ENCODE data around the gene TMC7.
"Not testable (repeated sequence)": the region's sequence is repeated elsewhere in the genome, so short reads cannot be mapped to it uniquely, and the experiment has no call there.

The TMC7 gene

GRCh38 chr16:18993531-18993930 is 9.8 kb downstream of the TMC7 start:
- not testable (repeated sequence) for H3K79me2 ChIP-seq (ENCODE audit: insufficient read depth, low read length); H3K9ac ChIP-seq (ENCODE audit: low read depth, low read length, poor library complexity, severe bottlenecking); H4K20me1 ChIP-seq (ENCODE audit: insufficient read depth, low read length, poor library complexity, severe bottlenecking); H3K27me3 ChIP-seq (ENCODE audit: insufficient read depth, low read length, poor library complexity, severe bottlenecking); H3K4me1 ChIP-seq (ENCODE audit: insufficient read depth, low read length, poor library complexity, severe bottlenecking); H3K4me2 ChIP-seq (ENCODE audit: low read depth, low read length, poor library complexity, severe bottlenecking); H3K9me3 ChIP-seq (ENCODE audit: insufficient read depth, low read depth, low read length); H2AFZ ChIP-seq (ENCODE audit: low read length); H3K4me3 ChIP-seq (ENCODE audit: low read length, poor library complexity, severe bottlenecking); H3F3A ChIP-seq (ENCODE audit: low read depth); H3K36me3 ChIP-seq (ENCODE audit: insufficient read depth, low read length); H3K9me2 ChIP-seq (replicated peaks; ENCODE audit: low read depth, low read length)

GRCh38 chr16:18994181-18994580 is 10.4 kb downstream of the TMC7 start:
- not testable (repeated sequence) for H3F3A ChIP-seq (ENCODE audit: low read depth); H3K4me1 ChIP-seq (ENCODE audit: insufficient read depth, low read length, poor library complexity, severe bottlenecking); H3K9me2 ChIP-seq (replicated peaks; ENCODE audit: low read depth, low read length); H3K79me2 ChIP-seq (ENCODE audit: insufficient read depth, low read length); H2AFZ ChIP-seq (ENCODE audit: low read length); H3K27me3 ChIP-seq (ENCODE audit: insufficient read depth, low read length, poor library complexity, severe bottlenecking); H3K4me2 ChIP-seq (ENCODE audit: low read depth, low read length, poor library complexity, severe bottlenecking); H3K36me3 ChIP-seq (ENCODE audit: insufficient read depth, low read length); H4K20me1 ChIP-seq (ENCODE audit: insufficient read depth, low read length, poor library complexity, severe bottlenecking); H3K9me3 ChIP-seq (ENCODE audit: insufficient read depth, low read depth, low read length); H3K9ac ChIP-seq (ENCODE audit: low read depth, low read length, poor library complexity, severe bottlenecking); H3K4me3 ChIP-seq (ENCODE audit: low read length, poor library complexity, severe bottlenecking)

- H3K9me3 ChIP-seq (ENCODE audit: insufficient read depth, low read depth, low read length); H3K79me2 ChIP-seq (ENCODE audit: insufficient read depth, low read length); H3K36me3 ChIP-seq (ENCODE audit: insufficient read depth, low read length); H2AFZ ChIP-seq (ENCODE audit: low read length); H3K9ac ChIP-seq (ENCODE audit: low read depth, low read length, poor library complexity, severe bottlenecking); H4K20me1 ChIP-seq (ENCODE audit: insufficient read depth, low read length, poor library complexity, severe bottlenecking); H3K4me3 ChIP-seq (ENCODE audit: low read length, poor library complexity, severe bottlenecking); H3K9me2 ChIP-seq (replicated peaks; ENCODE audit: low read depth, low read length); H3F3A ChIP-seq (ENCODE audit: low read depth); H3K4me1 ChIP-seq (ENCODE audit: insufficient read depth, low read length, poor library complexity, severe bottlenecking); H3K27me3 ChIP-seq (ENCODE audit: insufficient read depth, low read length, poor library complexity, severe bottlenecking); H3K4me2 ChIP-seq (ENCODE audit: low read depth, low read length, poor library complexity, severe bottlenecking): not testable (repeated sequence)
These were observed 11.7 kb downstream of the TMC7 start for GRCh38 chr16:18995406-18995805.

GRCh38 chr16:18996536-18996935 is 12.8 kb downstream of the TMC7 start:
- H3K4me3 ChIP-seq (ENCODE audit: low read length, poor library complexity, severe bottlenecking); H3K4me1 ChIP-seq (ENCODE audit: insufficient read depth, low read length, poor library complexity, severe bottlenecking): not testable (repeated sequence)

GRCh38 chr16:18997001-18997400 is 13.3 kb downstream of the TMC7 start:
- H3F3A ChIP-seq (ENCODE audit: low read depth); H3K79me2 ChIP-seq (ENCODE audit: insufficient read depth, low read length); H3K9me3 ChIP-seq (ENCODE audit: insufficient read depth, low read depth, low read length); H2AFZ ChIP-seq (ENCODE audit: low read length); H3K36me3 ChIP-seq (ENCODE audit: insufficient read depth, low read length); H3K27me3 ChIP-seq (ENCODE audit: insufficient read depth, low read length, poor library complexity, severe bottlenecking); H4K20me1 ChIP-seq (ENCODE audit: insufficient read depth, low read length, poor library complexity, severe bottlenecking); H3K9me2 ChIP-seq (replicated peaks; ENCODE audit: low read depth, low read length); H3K4me3 ChIP-seq (ENCODE audit: low read length, poor library complexity, severe bottlenecking); H3K9ac ChIP-seq (ENCODE audit: low read depth, low read length, poor library complexity, severe bottlenecking); H3K4me1 ChIP-seq (ENCODE audit: insufficient read depth, low read length, poor library complexity, severe bottlenecking); H3K4me2 ChIP-seq (ENCODE audit: low read depth, low read length, poor library complexity, severe bottlenecking): not testable (repeated sequence)

More at GRCh38 chr16:18996536-18996935, 12.8 kb downstream of the TMC7 start:
- H3K79me2 ChIP-seq (ENCODE audit: insufficient read depth, low read length); H3F3A ChIP-seq (ENCODE audit: low read depth); H4K20me1 ChIP-seq (ENCODE audit: insufficient read depth, low read length, poor library complexity, severe bottlenecking); H3K36me3 ChIP-seq (ENCODE audit: insufficient read depth, low read length); H3K9ac ChIP-seq (ENCODE audit: low read depth, low read length, poor library complexity, severe bottlenecking); H3K9me3 ChIP-seq (ENCODE audit: insufficient read depth, low read depth, low read length); H3K27me3 ChIP-seq (ENCODE audit: insufficient read depth, low read length, poor library complexity, severe bottlenecking); H3K4me2 ChIP-seq (ENCODE audit: low read depth, low read length, poor library complexity, severe bottlenecking); H3K9me2 ChIP-seq (replicated peaks; ENCODE audit: low read depth, low read length); H2AFZ ChIP-seq (ENCODE audit: low read length): not testable (repeated sequence)

GRCh38 chr16:18999045-18999393 is 15.3 kb downstream of the TMC7 start:
- H3K4me1 ChIP-seq (ENCODE audit: insufficient read depth, low read length, poor library complexity, severe bottlenecking) = no peaks in the 10 kb centered on the region
- no peaks in the 10 kb centered on the region for H3K36me3 ChIP-seq (ENCODE audit: insufficient read depth, low read length)
- no peak overlapping the region for H3K4me2 ChIP-seq (ENCODE audit: low read depth, low read length, poor library complexity, severe bottlenecking)
- H3K27me3 ChIP-seq (ENCODE audit: insufficient read depth, low read length, poor library complexity, severe bottlenecking) = no peaks in the 10 kb centered on the region
- H3F3A ChIP-seq (ENCODE audit: low read depth) = no peaks in the 10 kb centered on the region
- H3K9me2 ChIP-seq (replicated peaks; ENCODE audit: low read depth, low read length) = no peaks in the 10 kb centered on the region
- no peak overlapping the region for H3K9ac ChIP-seq (ENCODE audit: low read depth, low read length, poor library complexity, severe bottlenecking)
- no peak overlapping the region for H2AFZ ChIP-seq (ENCODE audit: low read length)
- H4K20me1 ChIP-seq (ENCODE audit: insufficient read depth, low read length, poor library complexity, severe bottlenecking) = no peaks in the 10 kb centered on the region
- no peaks in the 10 kb centered on the region for H3K9me3 ChIP-seq (ENCODE audit: insufficient read depth, low read depth, low read length)
- TF ChIP-seq EZH2phosphoT487 (IDR thresholded peaks at IDR 0.05; ENCODE audit: borderline replicate concordance) = no peak
- TF ChIP-seq CTCF (conservative IDR thresholded peaks at IDR 0.05; ENCODE audit: low read length) = no peak
- no peaks in the 10 kb centered on the region for H3K79me2 ChIP-seq (ENCODE audit: insufficient read depth, low read length)
- no peak overlapping the region for H3K4me3 ChIP-seq (ENCODE audit: low read length, poor library complexity, severe bottlenecking)

All from Loucy (cell line).